OCI-LY3 (cell line): ENCODE data around the gene ZSWIM7.

Source experiments
- CTCF ChIP-seq: fragments of 200-600, 300-600 bp; sonication (generic); IDR thresholded peaks from 2 replicates; pipeline ENCODE4 v1.5.1; 2014; ENCODE audit warnings: antibody characterized with exemption, low read length, low read depth
- EZH2phosphoT487 ChIP-seq: fragments of 200-600 bp; shearing (Covaris generic); IDR thresholded peaks from 2 replicates; pipeline ENCODE4 v1.6.1; 2018; ENCODE audit warnings: antibody characterized with exemption, mixed run types, low read depth

GRCh38 chr17:15999141-15999973 lies at the start of gene ZSWIM7, which contains the start of gene TTC19:
- TF ChIP-seq CTCF = no peak
- TF ChIP-seq EZH2phosphoT487 = no peak
